ENCODE measurements around the gene CCN6. TPM values are rescaled to one million over a fixed set of nuclear protein-coding genes. Genes with fewer than 3 reads are reported as not detected.
A peak's percentile ranks its signal among the peaks of the same experiment; 100 is the strongest.

The CCN6 gene
- total RNA-seq, 4 donors from 2014 or later, result 0.38 TPM; not detected in 3

DNA sequence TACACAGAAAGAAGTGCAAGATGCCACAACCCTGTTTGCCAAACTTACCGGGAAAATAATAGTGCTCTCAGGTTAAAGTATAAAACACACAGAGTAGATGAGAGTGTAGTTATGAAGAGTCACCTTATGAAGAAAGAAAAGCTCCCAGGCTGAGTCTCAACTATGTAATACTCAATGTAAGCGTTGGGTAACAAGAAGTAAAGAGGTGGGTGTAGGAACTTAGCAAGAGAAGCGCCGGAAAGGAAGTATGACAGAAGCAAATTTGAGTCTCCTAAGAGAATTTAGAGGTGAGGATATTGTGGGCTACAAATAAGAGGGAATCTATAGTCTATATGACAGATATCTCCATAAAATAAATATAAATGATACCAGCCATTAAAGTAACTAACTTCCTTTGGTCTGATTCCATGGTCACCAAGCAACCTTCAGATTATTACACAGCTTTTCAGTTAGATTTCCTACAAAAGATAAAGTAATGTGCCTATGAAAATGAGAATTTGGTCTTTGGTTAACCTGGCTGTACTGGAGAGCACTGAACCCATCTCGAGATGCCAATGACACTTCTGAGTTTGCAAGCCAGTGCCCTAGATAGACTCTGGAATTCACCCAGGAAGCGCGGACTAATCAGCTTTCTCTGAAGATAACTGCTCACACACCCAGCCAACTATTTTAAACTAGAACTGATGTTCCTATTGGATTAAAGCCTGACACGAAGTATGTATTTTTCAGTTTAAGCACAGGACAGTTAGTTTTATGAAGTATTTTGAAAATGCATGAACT, 31.6 kb downstream of the CCN6 start:
- peaks cover 0 to 36% (median 0%) of the 10 kb centered on the region in 3 donors for H3K36me3 ChIP-seq
- intact Hi-C loops (cut with DNase I), result no loop called here
- H3K4me3 ChIP-seq, result no peak overlapping the region
- 87 to 93% methylated on average over 8 of the region's 8 CpGs for WGBS, 2 donors
- H3K27me3 ChIP-seq, result no peaks in the 10 kb centered on the region
- no peak for DNase-seq
- no peak overlapping the region for H3K27ac ChIP-seq
- TF ChIP-seq POLR2A (IDR thresholded peaks at IDR 0.05), result no peak
- TF ChIP-seq, protein P1, sequence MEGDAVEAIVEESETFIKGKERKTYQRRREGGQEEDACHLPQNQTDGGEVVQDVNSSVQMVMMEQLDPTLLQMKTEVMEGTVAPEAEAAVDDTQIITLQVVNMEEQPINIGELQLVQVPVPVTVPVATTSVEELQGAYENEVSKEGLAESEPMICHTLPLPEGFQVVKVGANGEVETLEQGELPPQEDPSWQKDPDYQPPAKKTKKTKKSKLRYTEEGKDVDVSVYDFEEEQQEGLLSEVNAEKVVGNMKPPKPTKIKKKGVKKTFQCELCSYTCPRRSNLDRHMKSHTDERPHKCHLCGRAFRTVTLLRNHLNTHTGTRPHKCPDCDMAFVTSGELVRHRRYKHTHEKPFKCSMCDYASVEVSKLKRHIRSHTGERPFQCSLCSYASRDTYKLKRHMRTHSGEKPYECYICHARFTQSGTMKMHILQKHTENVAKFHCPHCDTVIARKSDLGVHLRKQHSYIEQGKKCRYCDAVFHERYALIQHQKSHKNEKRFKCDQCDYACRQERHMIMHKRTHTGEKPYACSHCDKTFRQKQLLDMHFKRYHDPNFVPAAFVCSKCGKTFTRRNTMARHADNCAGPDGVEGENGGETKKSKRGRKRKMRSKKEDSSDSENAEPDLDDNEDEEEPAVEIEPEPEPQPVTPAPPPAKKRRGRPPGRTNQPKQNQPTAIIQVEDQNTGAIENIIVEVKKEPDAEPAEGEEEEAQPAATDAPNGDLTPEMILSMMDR (IDR thresholded peaks at IDR 0.05), result no peak
- H3K9me3 ChIP-seq, result no peaks in the 10 kb centered on the region
- H3K4me1 ChIP-seq, result peaks cover 0 to 20% (median 0%) of the 10 kb centered on the region in 3 donors

DNA sequence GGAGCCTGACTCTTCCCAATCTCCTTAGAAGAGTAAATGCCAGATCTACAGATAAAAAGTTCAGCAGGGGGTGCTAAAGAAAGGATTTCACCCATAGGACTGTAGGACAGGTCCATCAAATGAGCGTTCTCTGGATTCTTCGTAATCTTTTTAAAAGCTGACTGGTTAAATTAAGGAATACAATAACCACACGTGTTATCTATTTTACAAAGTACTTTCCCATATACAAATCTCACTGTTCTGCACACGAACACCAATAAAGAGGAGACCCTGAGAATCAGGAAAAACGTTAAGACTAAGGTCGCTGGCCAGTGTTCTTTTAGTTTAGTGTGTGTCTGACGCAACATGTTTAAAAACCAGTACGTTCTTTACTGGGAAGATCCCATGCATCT, 32.8 kb downstream of the CCN6 start:
- peak overlapping the region; percentile 65 to 94 (median 82) for H3K4me3 ChIP-seq
- H3K27ac ChIP-seq, result peak overlapping the region; percentile 83 to 88 (median 86)
- no peaks in the 10 kb centered on the region for H3K27me3 ChIP-seq
- TF ChIP-seq POLR2A (IDR thresholded peaks at IDR 0.05), result no peak
- TF ChIP-seq, protein P1 (IDR thresholded peaks at IDR 0.05), result no peak
- WGBS, 2 donors, result 0% methylated on average over 8 of the region's 8 CpGs
- H3K9me3 ChIP-seq, result no peaks in the 10 kb centered on the region
- intact Hi-C loops (cut with DNase I), result no loop called here
- H3K36me3 ChIP-seq, result peaks cover 0 to 27% (median 0%) of the 10 kb centered on the region in 3 donors
- no peak for DNase-seq
- H3K4me1 ChIP-seq, result peaks cover 0 to 20% (median 0%) of the 10 kb centered on the region in 3 donors

GRCh38 chr6:112087136-112087911, 33.4 kb downstream of the CCN6 start, which contains the start of the genes FAM229B and TUBE1:
Gene FAM229B (plus strand): TSS chr6:112087591. CDS start chr6:112099284, 11,693 bp downstream.
Gene TUBE1 (minus strand): TSS chr6:112087482. CDS start chr6:112087434, 48 bp downstream.
- WGBS, 2 donors, result 0 to 1% methylated on average over 48 of the region's 60 CpGs
- peaks cover 0 to 20% (median 0%) of the 10 kb centered on the region in 3 donors for H3K4me1 ChIP-seq
- H3K36me3 ChIP-seq, result peaks cover 0 to 27% (median 0%) of the 10 kb centered on the region in 3 donors
- TF ChIP-seq, protein P1 (IDR thresholded peaks at IDR 0.05), result peak in 2 of 6 experiments; percentile 6 to 8
- peak in 2 of 4 donors; percentile 77 to 79 for TF ChIP-seq POLR2A (IDR thresholded peaks at IDR 0.05)
- H3K9me3 ChIP-seq, result no peaks in the 10 kb centered on the region
- no peaks in the 10 kb centered on the region for H3K27me3 ChIP-seq
- peak within 1 kb of the TSS; percentile 65 to 94 (median 82) for H3K4me3 ChIP-seq
- peak; percentile 74 for DNase-seq
- intact Hi-C loops (cut with DNase I), result no loop called here
- peak within 1 kb of the TSS; percentile 83 to 88 (median 86) for H3K27ac ChIP-seq

DNA sequence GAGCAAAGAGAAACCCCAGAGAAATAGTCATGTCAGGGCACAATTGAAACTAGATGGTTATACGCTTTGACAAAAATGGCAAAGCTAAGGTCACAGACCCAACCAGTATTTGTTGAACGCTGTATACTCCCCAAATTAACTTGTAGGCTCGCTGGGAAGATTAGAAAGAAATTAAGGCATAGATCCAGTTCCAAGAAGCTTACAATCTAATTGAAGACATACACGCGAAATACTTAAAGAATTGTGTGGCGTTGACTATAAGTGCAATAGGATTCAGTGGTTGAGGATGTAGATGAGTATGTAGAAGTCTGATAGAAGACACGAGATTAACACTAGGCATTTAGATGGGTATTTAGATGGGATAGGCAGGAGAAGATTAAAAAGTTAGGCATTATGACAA, 34.0 kb downstream of the CCN6 start:
- peak overlapping the region; percentile 83 to 88 (median 86) for H3K27ac ChIP-seq
- no peak for DNase-seq
- H3K36me3 ChIP-seq, result peaks cover 0 to 22% (median 0%) of the 10 kb centered on the region in 3 donors
- peaks cover 0 to 20% (median 0%) of the 10 kb centered on the region in 3 donors for H3K4me1 ChIP-seq
- H3K4me3 ChIP-seq, result peak overlapping the region; percentile 65 to 94 (median 82)
- 20 to 21% methylated on average over 7 of the region's 7 CpGs for WGBS, 2 donors
- no peak for TF ChIP-seq POLR2A (IDR thresholded peaks at IDR 0.05)
- TF ChIP-seq, protein P1 (IDR thresholded peaks at IDR 0.05), result no peak
- intact Hi-C loops (cut with DNase I), result no loop called here
- no peaks in the 10 kb centered on the region for H3K27me3 ChIP-seq
- H3K9me3 ChIP-seq, result no peaks in the 10 kb centered on the region
